H1 (cell line): Measurements from ENCODE around the gene PSORS1C1. TPM values are rescaled to one million over a fixed set of nuclear protein-coding genes. Genes with fewer than 3 reads are reported as not detected.

Experiments
- CTCF ChIA-PET: fragments of 300-600 bp; sonication (Branson Sonifier 250); formaldehyde crosslinking; loops from one replicate; lab custom pipeline; 2021; ENCODE audit not compliant: partially characterized antibody; lab: Charles Lee
- POLR2A ChIA-PET: fragments of 300-600 bp; sonication (Branson Sonifier 250); formaldehyde crosslinking; loops from one replicate; lab custom pipeline; 2021; ENCODE audit warnings: inconsistent platforms; ENCODE audit not compliant: partially characterized antibody; lab: Charles Lee
- DNase-seq, 2 experiments: peaks; one replicate each; pipeline versions ENCODE4 v3.0.0 to v3.0.0-alpha.2; 2010 to 2022; ENCODE audit warnings: low spot score in 2 of 2, low read depth in 1 of 2, mixed read lengths in 1 of 2
- FAIRE-seq: peaks from 2 replicates; lab custom pipeline; 2011; peaks lifted over from hg19 to GRCh38; lab: Jason Lieb, UNC
- H2AFZ ChIP-seq: 2 replicates; pipeline ENCODE4 v1.8.1; 2012; ENCODE audit warnings: low read length, inconsistent platforms
- H2AK5ac ChIP-seq: 2 replicates; pipeline ENCODE4 v1.6.1; 2013; ENCODE audit warnings: low read depth, low read length
- H2BK120ac ChIP-seq: replicated peaks from 2 replicates; pipeline ENCODE3; 2013; ENCODE audit warnings: low read depth, low read length, inconsistent platforms
- H2BK12ac ChIP-seq: 2 replicates; pipeline ENCODE4 v1.6.1; 2013; ENCODE audit warnings: low read depth, low read length
- H2BK15ac ChIP-seq: 2 replicates; pipeline ENCODE4 v1.6.1; 2013; ENCODE audit warnings: low read length
- H2BK20ac ChIP-seq: 2 replicates; pipeline ENCODE4 v1.6.1; 2013; ENCODE audit warnings: low read length
- H2BK5ac ChIP-seq: 2 replicates; pipeline ENCODE4 v1.6.1; 2013; ENCODE audit warnings: low read depth, low read length
- H3K14ac ChIP-seq: 2 replicates; pipeline ENCODE4 v1.6.1; 2013; ENCODE audit warnings: inconsistent platforms; ENCODE audit not compliant: insufficient read length
- H3K18ac ChIP-seq: 2 replicates; pipeline ENCODE4 v1.6.1; 2013; ENCODE audit warnings: low read length; ENCODE audit errors: extremely low read depth
- H3K23ac ChIP-seq: 2 replicates; pipeline ENCODE4 v1.6.1; 2013; ENCODE audit warnings: inconsistent platforms; ENCODE audit not compliant: insufficient read length
- H3K23me2 ChIP-seq: 2 replicates; pipeline ENCODE4 v1.6.1; 2013; ENCODE audit warnings: low read depth, low read length
- H3K27ac ChIP-seq: 2 replicates; pipeline ENCODE4 v1.6.1; 2011; ENCODE audit warnings: low read depth, low read length, inconsistent platforms
- H3K27me3 ChIP-seq, 4 experiments: replicated peaks in 1 of 4; 1 replicate in 1 of 4; 2 replicates in 3 of 4; pipeline versions ENCODE4 v1.6.1 to v1.8.1; 2011 to 2013; ENCODE audit warnings: low read length in 3 of 4, mild to moderate bottlenecking in 3 of 4, inconsistent platforms in 2 of 4, mixed read lengths in 2 of 4, moderate library complexity in 1 of 4; ENCODE audit not compliant: control insufficient read depth in 3 of 4, insufficient read depth in 3 of 4; ENCODE audit errors: extremely low read depth in 1 of 4
- H3K36me3 ChIP-seq, 4 experiments: 2 replicates each; pipeline versions ENCODE4 v1.6.1 to v1.8.1; 2011 to 2013; ENCODE audit warnings: mild to moderate bottlenecking in 4 of 4, low read length in 3 of 4, moderate library complexity in 2 of 4, control low read depth in 1 of 4, inconsistent platforms in 1 of 4; ENCODE audit not compliant: insufficient read depth in 4 of 4, control insufficient read depth in 2 of 4
- H3K4ac ChIP-seq: replicated peaks from 2 replicates; pipeline ENCODE3; 2013; ENCODE audit warnings: low read length, low read depth, mixed read lengths, inconsistent platforms; ENCODE audit not compliant: insufficient read length
- H3K4me1 ChIP-seq, 4 experiments: replicated peaks in 1 of 4; 1 replicate in 1 of 4; 2 replicates in 3 of 4; pipeline versions ENCODE4 v1.6.1 to v1.8.1; 2011 to 2013; ENCODE audit warnings: low read length in 3 of 4, inconsistent platforms in 2 of 4, mixed read lengths in 1 of 4; ENCODE audit not compliant: insufficient read depth in 4 of 4, control insufficient read depth in 3 of 4
- H3K4me2 ChIP-seq, 2 experiments: 2 replicates each; pipeline versions ENCODE4 v1.6.1 to v1.8.1; 2011 to 2013; ENCODE audit warnings: low read depth in 2 of 2, low read length in 2 of 2, control low read depth in 1 of 2, inconsistent platforms in 1 of 2, mild to moderate bottlenecking in 1 of 2; ENCODE audit not compliant: insufficient read depth in 1 of 2
- H3K4me3 ChIP-seq, 4 experiments: fragments of 200-600, 300-600 bp in 1 of 4; sonication (generic), shearing (Covaris generic), sonication (Bioruptor Twin) in 1 of 4; 2 replicates each; pipeline versions ENCODE4 v1.5.1 to v1.8.1; 2011 to 2016; ENCODE audit warnings: low read length in 4 of 4, low read depth in 3 of 4, control low read depth in 2 of 4, inconsistent platforms in 2 of 4, mild to moderate bottlenecking in 2 of 4, mixed read lengths in 1 of 4, moderate library complexity in 1 of 4; ENCODE audit not compliant: insufficient read depth in 2 of 4; ENCODE audit errors: extremely low read depth in 1 of 4
- H3K56ac ChIP-seq: replicated peaks from 2 replicates; pipeline ENCODE3; 2013; ENCODE audit warnings: low read depth, mild to moderate bottlenecking, mixed read lengths, low read length, inconsistent platforms; ENCODE audit not compliant: insufficient read length
- H3K79me1 ChIP-seq: 2 replicates; pipeline ENCODE4 v1.6.1; 2013; ENCODE audit warnings: low read depth, low read length, control low read depth
- H3K79me2 ChIP-seq, 2 experiments: 2 replicates each; pipeline versions ENCODE4 v1.6.1 to v1.8.1; 2012 to 2013; ENCODE audit warnings: low read length in 2 of 2, mild to moderate bottlenecking in 2 of 2, inconsistent platforms in 1 of 2; ENCODE audit not compliant: insufficient read depth in 2 of 2, control insufficient read depth in 1 of 2
- H3K9ac ChIP-seq, 4 experiments: replicated peaks in 1 of 4; 1 replicate in 1 of 4; 2 replicates in 3 of 4; pipeline versions ENCODE4 v1.6.1 to v1.8.1; 2011 to 2013; ENCODE audit warnings: low read depth in 3 of 4, low read length in 3 of 4, control low read depth in 2 of 4, mild to moderate bottlenecking in 2 of 4, moderate library complexity in 2 of 4, inconsistent platforms in 1 of 4; ENCODE audit errors: extremely low read depth in 1 of 4
- H3K9me3 ChIP-seq, 2 experiments: 2 replicates each; pipeline versions ENCODE4 v1.6.1 to v1.8.1; 2012 to 2013; ENCODE audit warnings: mild to moderate bottlenecking in 2 of 2, moderate library complexity in 2 of 2, control low read depth in 1 of 2, inconsistent platforms in 1 of 2, low read depth in 1 of 2, low read length in 1 of 2, mixed read lengths in 1 of 2; ENCODE audit not compliant: insufficient read depth in 2 of 2
- H4K20me1 ChIP-seq, 2 experiments: replicated peaks in 1 of 2; 2 replicates each; pipeline versions ENCODE3 to v1.8.1; 2011 to 2013; ENCODE audit warnings: inconsistent platforms in 2 of 2, low read length in 2 of 2, mild to moderate bottlenecking in 1 of 2; ENCODE audit not compliant: insufficient read depth in 2 of 2, control insufficient read depth in 1 of 2
- H4K5ac ChIP-seq: 2 replicates; pipeline ENCODE4 v1.6.1; 2013; ENCODE audit warnings: low read length, low read depth, mixed read lengths, inconsistent platforms; ENCODE audit not compliant: insufficient read length
- H4K8ac ChIP-seq: 2 replicates; pipeline ENCODE4 v1.8.0; 2013; ENCODE audit warnings: mild to moderate bottlenecking, moderate library complexity, low read length, inconsistent platforms; ENCODE audit not compliant: insufficient read depth; ENCODE audit errors: extremely low read depth
- H4K91ac ChIP-seq: replicated peaks from 2 replicates; pipeline ENCODE3; 2013; ENCODE audit warnings: low read length, mixed read lengths, inconsistent platforms; ENCODE audit not compliant: insufficient read length
- BACH1 ChIP-seq: IDR thresholded peaks from 2 replicates; pipeline ENCODE4 v1.6.1; 2012; ENCODE audit warnings: low read length, improper control_type of control experiment
- BRCA1 ChIP-seq: IDR thresholded peaks from 2 replicates; pipeline ENCODE4 v1.6.1; 2012; ENCODE audit warnings: low read depth, low read length, improper control_type of control experiment
- CBX5 ChIP-seq: fragments of 300-800, 300-1000 bp; sonication (generic); IDR thresholded peaks from 2 replicates; pipeline ENCODE4 v1.7.1; 2016; ENCODE audit warnings: antibody characterized with exemption, low read length, low read depth
- CREB1 ChIP-seq: IDR thresholded peaks from 2 replicates; pipeline ENCODE4 v1.6.1; 2012; ENCODE audit warnings: inconsistent platforms
- KDM1A ChIP-seq: fragments of 200-600, 300-600 bp; sonication (generic); IDR thresholded peaks from 2 replicates; pipeline ENCODE4 v1.7.1; 2016; ENCODE audit warnings: mild to moderate bottlenecking, low read length, borderline replicate concordance
- KDM5A ChIP-seq: fragments of 200-600 bp; IDR thresholded peaks from 2 replicates; pipeline ENCODE4 v1.7.1; 2012; ENCODE audit warnings: mild to moderate bottlenecking, low read length, inconsistent platforms, mixed read lengths
- POLR2A ChIP-seq, 2 experiments: IDR thresholded peaks; 1 replicate in 1 of 2; 2 replicates in 1 of 2; pipeline ENCODE4 v1.6.1; 2011; ENCODE audit warnings: low read depth in 2 of 2, low read length in 2 of 2, mild to moderate bottlenecking in 2 of 2; ENCODE audit errors: control extremely low read depth in 1 of 2
- POLR2AphosphoS5 ChIP-seq: IDR thresholded peaks from 2 replicates; pipeline ENCODE4 v1.6.1; 2011; ENCODE audit warnings: low read depth, low read length
- POU5F1 ChIP-seq: IDR thresholded peaks from 2 replicates; pipeline ENCODE4 v1.6.1; 2011; ENCODE audit warnings: low read depth, mild to moderate bottlenecking, low read length, moderate library complexity
- RNF2 ChIP-seq: fragments of 200-900, 300-1000 bp; sonication (generic); IDR thresholded peaks from 2 replicates; pipeline ENCODE4 v1.7.1; 2016; ENCODE audit warnings: borderline replicate concordance, low read depth, mild to moderate bottlenecking, antibody characterized with exemption, low read length; ENCODE audit not compliant: poor library complexity, severe bottlenecking; ENCODE audit errors: missing control alignments
- SIN3A ChIP-seq, 2 experiments: IDR thresholded peaks in 1 of 2; conservative IDR thresholded peaks in 1 of 2; 2 replicates each; pipeline ENCODE4 v1.6.1; 2011 to 2012; ENCODE audit warnings: low read length in 2 of 2, improper control_type of control experiment in 1 of 2, low read depth in 1 of 2, mild to moderate bottlenecking in 1 of 2
- SP4 ChIP-seq: IDR thresholded peaks from 2 replicates; pipeline ENCODE4 v1.6.1; 2012; ENCODE audit warnings: low read length, inconsistent platforms
- TBP ChIP-seq: IDR thresholded peaks from 2 replicates; pipeline ENCODE4 v1.6.1; 2011; ENCODE audit warnings: low read depth, low read length, improper control_type of control experiment
- YY1 ChIP-seq: IDR thresholded peaks from 2 replicates; pipeline ENCODE4 v1.6.1; 2011; ENCODE audit warnings: low read depth, mild to moderate bottlenecking, low read length
- WGBS, 2 experiments: shearing (Covaris generic) in 1 of 2; methylation state at CpG; one replicate each; pipeline versions ENCODE4 v1.1.6 to v1.1.7; 2013 to 2015; ENCODE audit warnings: low lambda C conversion rate in 2 of 2, mixed read lengths in 2 of 2, inconsistent platforms in 1 of 2, low coverage in 1 of 2, missing lambda C conversion rate in 1 of 2; ENCODE audit not compliant: insufficient replicate concordance in 2 of 2, insufficient coverage in 1 of 2, insufficient read length in 1 of 2; ENCODE audit errors: extremely low coverage in 1 of 2, missing lambda C conversion rate in 1 of 2; 5-methylcytosine and 5-hydroxymethylcytosine counted together
- polyA plus RNA-seq, 7 experiments: library from polyadenylated mRNA; depleted of rRNA in 3 of 7; stranded (reverse) in 5 of 7; unstranded in 2 of 7; fragments of >200 nt in 5 of 7; fragments of 200-250 nt in 2 of 7; gene quantifications; 1 replicate in 5 of 7; 2 replicates in 1 of 7; 4 replicates in 1 of 7; pipeline versions ENCODE4 v1.2.1 to v1.2.3, GENCODE V29; 2011 to 2013; ENCODE audit warnings: missing spikeins in 2 of 7, mixed read lengths in 2 of 7
- total RNA-seq: library from RNA; stranded (reverse); fragmentation: NEBNext Ultra II Directional; extraction: Animal tissue kit (Norgen Biotek cat#: 25700); gene quantifications from 2 replicates; pipeline ENCODE4 v1.2.1, GENCODE V29; 2021

Gene PSORS1C1
- total and polyA plus RNA-seq, 2 of the 8 experiments (the other 6 are each of a cell fraction or from before 2014, with no cell fraction given): 0.12 to 0.52 TPM

DNA sequence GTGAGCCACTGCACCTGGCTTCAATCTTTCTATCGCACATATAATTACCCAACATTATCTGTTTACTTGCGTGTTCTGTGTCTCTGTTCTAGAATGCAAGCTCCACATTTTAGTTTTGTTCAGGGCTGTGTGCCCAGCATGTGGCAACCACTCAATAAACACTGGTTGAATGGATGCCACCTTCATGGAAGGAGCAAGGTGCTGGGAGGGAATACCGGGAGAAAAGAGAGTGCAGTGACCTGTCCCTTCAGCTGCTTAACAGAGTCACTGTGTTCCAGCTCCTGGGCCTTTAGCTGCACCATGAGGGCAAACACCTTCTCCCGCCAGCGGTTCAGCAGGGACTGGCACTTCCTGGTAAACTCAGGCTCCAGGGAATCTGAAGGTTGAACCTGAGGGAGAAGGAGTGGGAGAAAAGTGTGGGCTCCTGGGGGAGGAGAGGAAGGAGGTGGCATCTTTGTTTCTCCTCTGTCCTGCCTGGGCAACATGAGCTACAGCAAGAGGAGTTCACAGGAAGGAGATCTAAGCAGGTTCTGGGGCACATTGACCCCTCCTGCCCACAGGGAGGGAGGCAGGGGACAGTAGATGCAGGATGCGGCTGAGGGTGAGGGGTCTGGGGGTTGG is 35.3 kb downstream of the PSORS1C1 start:
- Histone ChIP-seq H3K9me3 (no peaks in the 10 kb centered on the region), H3K79me2 (no peaks in the 10 kb centered on the region), H4K91ac (no peak overlapping the region), H3K9ac (no peak overlapping the region), H3K4me2 (no peak overlapping the region), H3K23ac (no peak overlapping the region), H3K56ac (no peak overlapping the region), H3K79me1 (no peaks in the 10 kb centered on the region), H3K36me3 (peaks cover 0 to 34% (median 8%) of the 10 kb centered on the region in 4 experiments), H3K27ac (no peak overlapping the region), H2BK20ac (no peak overlapping the region), H3K4me3 (no peak overlapping the region), H4K8ac (no peak overlapping the region; the same call in 1 of the 2 replicates), H3K14ac (no peak overlapping the region), H4K20me1 (peaks cover 0 to 3% of the 10 kb centered on the region in 2 experiments), H2BK12ac (no peak overlapping the region), H2BK15ac (no peak overlapping the region), H3K4me1 (0 out of 7 replicates have a peak, but pooled peaks cover 0 to 2% (median 0%) of the 10 kb centered on the region in 4 experiments), H3K18ac (no peak overlapping the region), H3K27me3 (no peaks in the 10 kb centered on the region), H2BK5ac (peak overlapping the region; percentile 75), H4K5ac (no peak overlapping the region), H2AK5ac (no peak overlapping the region), H2AFZ (no peak overlapping the region), H3K23me2 (no peaks in the 10 kb centered on the region; the same call in 1 of the 2 replicates), H2BK120ac (no peak overlapping the region), H3K4ac (no peak overlapping the region)
- ChIA-PET POLR2A (interaction anchor here (61.6 to 68.5 kb wide), 2 partner anchors 2 to 19 kb away, joined by 2251 read pairs; partner anchors contain the start of genes CCHCR1, CDSN, POU5F1 and PSORS1C1), CTCF (interaction anchor here (1.1 to 3.2 kb wide), 4 partner anchors 11 to 63 kb away, joined by 4 to 15 read pairs (median 10); partner anchors contain the start of gene PSORS1C2)
- 84% methylated on average over 6 of the region's 6 CpGs; no CpG with 5 or more reads in 1 of the 2 experiments for WGBS, 2 experiments
- FAIRE-seq (no peak), DNase-seq (no peak)
- TF ChIP-seq POU5F1 (no peak), CREB1 (no peak), POLR2AphosphoS5 (no peak), KDM1A (no peak), CBX5 (no peak), YY1 (no peak), TBP (no peak), SP4 (no peak), POLR2A (IDR thresholded peaks at IDR 0.05; ENCODE audit: control extremely low read depth in 1 of 2, low read depth in 2 of 2, low read length in 2 of 2) (no peak), SIN3A (conservative IDR thresholded peaks at IDR 0.05 in 1 of 2, IDR thresholded peaks at IDR 0.05 in 1 of 2; ENCODE audit: low read depth in 1 of 2, low read length in 2 of 2) (no peak), BACH1 (no peak), BRCA1 (no peak), RNF2 (no peak), KDM5A (no peak)
